Naive thymus-derived CD4-positive, alpha-beta T cell (primary cell): ENCODE results near the gene RIMS1. TPM values are rescaled to one million over a fixed set of nuclear protein-coding genes. Genes with fewer than 3 reads are reported as not detected.

ENCODE experiments used
- ATAC-seq: fragments of 150-1000 bp; cut with Tn5 transposase; 2 replicates; pipeline ENCODE4 v1.10.0; 2021; ENCODE audit warnings: mild to moderate bottlenecking, moderate library complexity
- CTCF ChIA-PET: fragments of 350-600 bp; sonication (Branson Sonifier 250); formaldehyde crosslinking; loops from one replicate; lab custom pipeline; 2021; ENCODE audit warnings: antibody characterized with exemption; lab: Charles Lee
- POLR2A ChIA-PET: fragments of 350-600 bp; sonication (Branson Sonifier 250); formaldehyde crosslinking; loops from one replicate; lab custom pipeline; 2021; ENCODE audit warnings: antibody characterized with exemption, inconsistent platforms; lab: Charles Lee
- DNase-seq, 9 donors: peaks; one replicate each; pipeline versions ENCODE4 v3.0.0 to v3.0.0-alpha.2; 2020 to 2022; ENCODE audit warnings: mixed read lengths in 1 of 9
- H3K27ac ChIP-seq: one replicate; pipeline ENCODE4 v1.7.0; 2013; ENCODE audit warnings: mild to moderate bottlenecking, low read depth, low read length, moderate library complexity
- H3K27me3 ChIP-seq, 2 donors: one replicate each; pipeline ENCODE4 v1.7.0; 2013; ENCODE audit warnings: low read length in 2 of 2, mild to moderate bottlenecking in 2 of 2, moderate library complexity in 2 of 2; ENCODE audit not compliant: control insufficient read depth in 2 of 2, insufficient read depth in 2 of 2
- H3K36me3 ChIP-seq, 3 experiments: 1 replicate in 2 of 3; 2 replicates in 1 of 3; pipeline ENCODE4 v1.7.0; 2013; ENCODE audit warnings: low read length in 3 of 3, mild to moderate bottlenecking in 3 of 3, moderate library complexity in 1 of 3; ENCODE audit not compliant: insufficient read depth in 3 of 3, control insufficient read depth in 2 of 3
- H3K4me1 ChIP-seq, 2 donors: one replicate each; pipeline ENCODE4 v1.7.0; 2013; ENCODE audit warnings: low read length in 2 of 2, mild to moderate bottlenecking in 2 of 2, moderate library complexity in 1 of 2; ENCODE audit not compliant: control insufficient read depth in 2 of 2, insufficient read depth in 2 of 2
- H3K4me3 ChIP-seq: 2 replicates; pipeline ENCODE4 v1.7.0; 2013; ENCODE audit warnings: mild to moderate bottlenecking, low read length
- H3K9me3 ChIP-seq, 3 experiments: 1 replicate in 2 of 3; 2 replicates in 1 of 3; pipeline ENCODE4 v1.7.0; 2013; ENCODE audit warnings: low read length in 3 of 3; ENCODE audit not compliant: control insufficient read depth in 2 of 3
- H3K27ac Mint-ChIP-seq, 9 donors: one replicate each; pipeline ENCODE4 v1.8.0; 2020 to 2022; ENCODE audit warnings: mixed read lengths in 9 of 9, mild to moderate bottlenecking in 8 of 9, moderate library complexity in 5 of 9, inconsistent platforms in 2 of 9
- H3K27me3 Mint-ChIP-seq, 5 donors: one replicate each; pipeline ENCODE4 v1.8.0; 2021 to 2022; ENCODE audit warnings: mixed read lengths in 5 of 5, mild to moderate bottlenecking in 1 of 5
- H3K36me3 Mint-ChIP-seq, 5 donors: one replicate each; pipeline ENCODE4 v1.8.0; 2020 to 2022; ENCODE audit warnings: mixed read lengths in 5 of 5, mild to moderate bottlenecking in 3 of 5, inconsistent platforms in 1 of 5
- H3K4me1 Mint-ChIP-seq, 7 donors: one replicate each; pipeline ENCODE4 v1.8.0; 2020 to 2022; ENCODE audit warnings: mixed read lengths in 7 of 7, mild to moderate bottlenecking in 3 of 7, inconsistent platforms in 1 of 7
- H3K4me3 Mint-ChIP-seq, 10 donors: one replicate each; pipeline ENCODE4 v1.8.0; 2020 to 2022; ENCODE audit warnings: mild to moderate bottlenecking in 10 of 10, mixed read lengths in 10 of 10, moderate library complexity in 6 of 10, inconsistent platforms in 2 of 10
- H3K9me3 Mint-ChIP-seq, 11 donors: one replicate each; pipeline ENCODE4 v1.8.0; 2020 to 2022; ENCODE audit warnings: mixed read lengths in 11 of 11, mild to moderate bottlenecking in 4 of 11, inconsistent platforms in 1 of 11, moderate library complexity in 1 of 11
- intact Hi-C, 2 donors: fragments of 100-400 bp; cut with micrococcal nuclease; formaldehyde crosslinking; loops; one replicate each; pipeline ENCODE4 v1.15.1; 2023
- polyA plus RNA-seq, 2 donors: library from polyadenylated mRNA; unstranded; fragments of 300-500 nt; fragmentation: Illumina TruSeq; gene quantifications; one replicate each; pipeline ENCODE4 v1.2.3, GENCODE V29; 2021
- total RNA-seq, 6 experiments: library from RNA in 5 of 6; stranded (reverse) in 5 of 6; gene quantifications; 1 replicate in 5 of 6; 2 replicates in 1 of 6; pipeline ENCODE4 v1.2.3 and lab custom pipeline; 2021 to 2026

Gene RIMS1
- total and polyA plus RNA-seq, 7 experiments from 2014 or later: not detected

DNA sequence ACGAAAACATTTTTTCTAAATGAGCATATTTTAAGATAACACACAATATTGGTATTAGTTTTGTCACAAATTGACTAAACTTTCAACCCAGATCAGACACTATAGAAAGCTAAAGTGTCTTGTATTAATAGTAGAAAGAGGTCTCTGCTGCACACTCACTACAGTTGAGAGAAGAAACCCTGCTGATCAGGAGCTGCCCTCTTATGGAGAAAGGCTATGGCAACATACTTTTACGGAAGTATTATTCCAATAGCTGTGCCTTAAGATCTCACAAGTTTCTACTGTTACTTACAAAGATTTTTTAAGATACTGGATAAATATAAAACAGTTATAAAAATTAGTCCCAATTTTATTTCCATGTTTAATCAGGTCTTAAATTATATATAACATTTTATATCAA is 155.7 kb downstream of the RIMS1 start:
- no peaks in the 10 kb centered on the region for H3K36me3 ChIP-seq
- no peaks in the 10 kb centered on the region for H3K4me1 ChIP-seq
- DNase-seq (no peak), ATAC-seq (no peak)
- no peak overlapping the region for H3K27ac Mint-ChIP-seq
- H3K4me3 ChIP-seq: no peak overlapping the region
- no peaks in the 10 kb centered on the region for H3K4me1 Mint-ChIP-seq
- H3K36me3 Mint-ChIP-seq: no peaks in the 10 kb centered on the region
- ChIA-PET CTCF (no interaction called here), POLR2A (no interaction called here)
- H3K27me3 ChIP-seq: no peaks in the 10 kb centered on the region
- intact Hi-C loops: no loop called here
- H3K4me3 Mint-ChIP-seq: no peak overlapping the region
- H3K27me3 Mint-ChIP-seq: no peaks in the 10 kb centered on the region
- H3K9me3 ChIP-seq: no peaks in the 10 kb centered on the region
- no peaks in the 10 kb centered on the region for H3K9me3 Mint-ChIP-seq
- H3K27ac ChIP-seq: no peak overlapping the region

DNA sequence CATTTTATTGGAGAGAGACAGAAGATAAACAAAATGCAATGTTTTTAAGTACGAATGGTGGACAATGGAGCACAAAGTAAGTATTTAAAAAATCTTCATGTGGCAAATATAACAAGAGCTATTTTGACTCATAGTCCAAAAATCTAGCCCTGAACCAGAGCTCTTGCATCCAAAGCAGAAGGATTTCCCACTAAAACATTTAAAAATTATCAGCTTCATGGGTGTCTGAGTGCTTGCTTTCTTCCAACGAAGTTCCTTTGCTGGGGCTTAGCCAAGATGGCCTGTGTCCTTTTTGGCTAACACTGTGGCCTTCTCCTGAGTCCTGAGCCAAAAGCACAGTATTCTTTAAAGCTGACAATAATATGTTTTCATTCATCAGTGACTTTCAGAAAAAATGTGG is 161.7 kb downstream of the RIMS1 start:
- ChIA-PET CTCF (no interaction called here), POLR2A (no interaction called here)
- Mint-ChIP-seq H3K4me1 (no peaks in the 10 kb centered on the region), H3K9me3 (peaks cover 0 to 11% (median 0%) of the 10 kb centered on the region in 11 donors), H3K4me3 (no peak overlapping the region), H3K36me3 (no peaks in the 10 kb centered on the region), H3K27ac (no peak overlapping the region), H3K27me3 (no peaks in the 10 kb centered on the region)
- H3K4me3 ChIP-seq: no peak overlapping the region
- no peaks in the 10 kb centered on the region for H3K4me1 ChIP-seq
- H3K27me3 ChIP-seq: no peaks in the 10 kb centered on the region
- intact Hi-C loops: no loop called here
- DNase-seq (no peak), ATAC-seq (no peak)
- no peaks in the 10 kb centered on the region for H3K9me3 ChIP-seq
- H3K27ac ChIP-seq: no peak overlapping the region
- no peaks in the 10 kb centered on the region for H3K36me3 ChIP-seq

DNA sequence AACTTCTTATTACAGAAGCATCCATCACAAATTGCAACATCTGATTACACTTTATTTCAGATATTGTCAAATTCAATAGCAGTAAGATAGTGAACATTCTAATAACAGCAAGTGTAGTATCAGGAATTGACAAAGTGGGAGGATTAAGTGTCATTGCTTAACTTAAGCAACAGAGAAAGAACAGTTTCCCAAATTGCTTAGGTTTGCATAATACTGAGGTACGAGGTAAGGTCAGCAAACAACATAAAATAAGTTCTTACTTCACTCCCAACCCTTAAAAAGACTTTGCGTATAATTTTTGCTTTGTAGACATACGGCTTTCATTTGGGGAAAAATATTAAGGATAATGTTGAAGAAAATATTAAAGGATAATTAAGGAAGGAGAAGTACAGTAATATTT is 163.0 kb downstream of the RIMS1 start:
- Histone ChIP-seq H3K27ac (no peak overlapping the region), H3K9me3 (no peaks in the 10 kb centered on the region), H3K4me1 (no peaks in the 10 kb centered on the region), H3K4me3 (no peak overlapping the region), H3K27me3 (no peaks in the 10 kb centered on the region), H3K36me3 (no peaks in the 10 kb centered on the region)
- intact Hi-C loops: no loop called here
- ATAC-seq: no peak
- H3K9me3 Mint-ChIP-seq: peaks cover 0 to 14% (median 3%) of the 10 kb centered on the region in 11 donors
- no peaks in the 10 kb centered on the region for H3K27me3 Mint-ChIP-seq
- H3K4me3 Mint-ChIP-seq: no peak overlapping the region
- ChIA-PET CTCF (no interaction called here), POLR2A (no interaction called here)
- H3K36me3 Mint-ChIP-seq: no peaks in the 10 kb centered on the region
- DNase-seq: no peak
- no peaks in the 10 kb centered on the region for H3K4me1 Mint-ChIP-seq
- no peak overlapping the region for H3K27ac Mint-ChIP-seq

DNA sequence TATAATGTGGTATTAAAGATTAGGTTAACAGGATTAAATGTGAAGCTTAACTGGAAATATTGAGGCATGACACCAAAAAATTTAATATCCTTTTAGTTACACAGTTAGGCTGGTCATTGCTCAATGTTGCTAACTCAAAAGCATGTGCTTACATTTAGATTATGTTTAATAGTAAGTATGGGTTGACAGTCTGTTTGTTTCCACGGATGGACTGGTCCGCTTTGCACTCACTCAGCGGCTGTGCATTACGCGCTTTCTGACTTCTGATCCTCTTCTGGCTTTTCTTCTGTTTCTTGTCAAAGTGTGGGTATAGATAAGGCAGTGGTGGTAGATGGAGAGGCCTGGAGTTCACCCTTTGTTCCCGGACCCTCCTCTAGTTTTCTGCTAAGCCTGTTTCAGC is 174.9 kb downstream of the RIMS1 start:
- Histone ChIP-seq H3K9me3 (no peaks in the 10 kb centered on the region), H3K36me3 (no peaks in the 10 kb centered on the region), H3K27me3 (no peaks in the 10 kb centered on the region), H3K4me1 (no peaks in the 10 kb centered on the region), H3K27ac (no peak overlapping the region), H3K4me3 (no peak overlapping the region)
- Mint-ChIP-seq H3K36me3 (peaks cover 0 to 5% (median 0%) of the 10 kb centered on the region in 5 donors), H3K27me3 (no peaks in the 10 kb centered on the region), H3K9me3 (peaks cover 0 to 6% (median 2%) of the 10 kb centered on the region in 11 donors), H3K4me3 (no peak overlapping the region), H3K27ac (no peak overlapping the region), H3K4me1 (no peaks in the 10 kb centered on the region)
- CTCF ChIA-PET: no interaction called here
- POLR2A ChIA-PET: no interaction called here
- intact Hi-C loops: no loop called here
- ATAC-seq (no peak), DNase-seq (no peak)

DNA sequence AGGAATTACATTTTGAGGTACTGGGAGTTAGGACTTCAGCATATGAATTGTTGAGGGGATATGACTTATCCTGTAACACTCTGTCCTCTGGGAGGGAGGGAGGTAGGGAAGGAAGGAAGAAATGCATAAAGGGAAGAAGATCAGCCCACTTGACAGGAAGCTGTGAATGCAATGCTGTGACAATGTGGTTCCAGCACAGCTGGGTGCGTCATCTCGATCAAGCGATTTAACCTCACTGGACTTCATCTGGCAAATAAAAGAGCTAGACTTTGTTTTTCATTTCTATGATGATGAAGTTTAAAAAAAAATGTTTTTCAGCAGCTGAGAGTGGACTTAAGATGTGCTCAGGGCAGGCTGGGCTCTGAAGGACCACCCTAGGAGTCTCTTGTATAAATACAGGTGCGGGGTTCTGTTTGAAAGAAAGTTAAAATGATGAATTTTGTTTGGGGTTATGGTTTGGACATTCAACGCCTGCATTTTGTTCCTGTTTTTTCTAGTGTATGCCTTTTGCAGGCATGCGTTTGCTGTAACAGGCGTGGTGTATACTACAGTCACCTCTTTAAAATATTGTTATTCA is 178.1 kb downstream of the RIMS1 start:
- Mint-ChIP-seq H3K9me3 (peaks cover 0 to 11% (median 3%) of the 10 kb centered on the region in 11 donors), H3K36me3 (peaks cover 0 to 5% (median 0%) of the 10 kb centered on the region in 5 donors), H3K27me3 (no peaks in the 10 kb centered on the region), H3K4me1 (no peaks in the 10 kb centered on the region), H3K4me3 (no peak overlapping the region), H3K27ac (no peak overlapping the region)
- Histone ChIP-seq H3K9me3 (no peaks in the 10 kb centered on the region), H3K36me3 (no peaks in the 10 kb centered on the region), H3K27ac (no peak overlapping the region), H3K4me3 (no peak overlapping the region), H3K4me1 (no peaks in the 10 kb centered on the region), H3K27me3 (no peaks in the 10 kb centered on the region)
- no peak for DNase-seq
- no peak for ATAC-seq
- POLR2A ChIA-PET: interaction anchor here (0.8 kb wide), 1 partner anchor 22 kb away, joined by 3 read pairs; no protein-coding TSS in a partner anchor
- CTCF ChIA-PET: no interaction called here
- intact Hi-C loops: no loop called here

DNA sequence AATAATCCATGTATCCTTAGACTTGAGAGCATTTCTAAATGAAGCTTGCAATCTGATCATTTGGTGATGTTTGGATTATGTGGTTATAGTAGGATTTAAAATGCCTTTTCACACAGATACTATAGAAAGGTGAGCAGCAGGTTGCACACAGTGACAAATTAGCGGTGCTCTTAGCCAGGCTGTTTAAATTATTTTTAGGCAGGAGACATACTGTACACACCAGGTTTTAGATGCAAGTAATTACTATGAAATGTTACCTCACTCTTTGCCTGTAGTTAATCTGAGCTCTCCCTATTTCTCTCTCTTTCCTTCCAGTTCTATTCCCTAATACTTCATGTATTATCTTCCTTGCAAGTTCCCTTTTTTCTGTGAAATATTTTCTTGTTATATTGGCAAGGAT is 191.7 kb downstream of the RIMS1 start:
- no peak for DNase-seq
- Histone ChIP-seq H3K36me3 (no peaks in the 10 kb centered on the region), H3K27me3 (no peaks in the 10 kb centered on the region), H3K4me3 (no peak overlapping the region), H3K4me1 (no peaks in the 10 kb centered on the region), H3K9me3 (no peaks in the 10 kb centered on the region), H3K27ac (no peak overlapping the region)
- H3K36me3 Mint-ChIP-seq: no peaks in the 10 kb centered on the region
- intact Hi-C loops: no loop called here
- CTCF ChIA-PET: no interaction called here
- H3K27ac Mint-ChIP-seq: no peak overlapping the region
- peaks cover 0 to 5% (median 0%) of the 10 kb centered on the region in 11 donors for H3K9me3 Mint-ChIP-seq
- no peaks in the 10 kb centered on the region for H3K27me3 Mint-ChIP-seq
- H3K4me3 Mint-ChIP-seq: no peak overlapping the region
- POLR2A ChIA-PET: no interaction called here
- ATAC-seq: no peak
- no peaks in the 10 kb centered on the region for H3K4me1 Mint-ChIP-seq

DNA sequence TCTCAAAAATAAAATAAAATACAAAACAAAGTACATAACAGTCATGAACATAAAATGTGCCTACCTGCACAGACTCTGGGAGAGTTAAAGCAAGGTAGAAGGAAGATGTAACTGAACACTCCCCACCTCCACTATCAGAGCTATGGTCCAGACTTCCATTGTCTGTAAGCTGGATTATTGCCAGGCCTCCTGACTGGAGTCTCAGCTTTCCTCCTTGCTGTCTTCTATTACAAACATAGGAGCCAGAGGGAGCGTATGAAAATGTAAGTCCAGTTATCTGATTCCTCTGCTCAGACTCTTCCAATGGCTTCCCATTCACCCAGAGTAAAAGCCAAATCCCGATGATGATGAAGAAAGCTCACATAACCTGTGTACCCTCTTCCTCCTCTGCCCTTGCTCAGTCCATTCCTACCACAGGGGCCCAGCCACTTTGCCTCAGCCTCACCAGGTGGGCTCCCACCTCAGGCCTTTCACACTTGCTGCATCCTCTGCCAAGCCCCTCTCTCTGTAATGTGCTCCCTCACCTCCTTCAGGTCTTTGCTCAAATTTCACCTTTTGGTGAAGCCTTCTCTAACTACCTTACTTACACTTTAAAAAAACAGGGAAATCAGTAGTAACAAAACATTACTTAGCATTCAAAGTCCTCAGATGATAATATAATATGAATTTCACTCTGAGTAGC is 194.1 kb downstream of the RIMS1 start:
- no peaks in the 10 kb centered on the region for H3K27me3 ChIP-seq
- no peaks in the 10 kb centered on the region for H3K9me3 ChIP-seq
- ChIA-PET CTCF (no interaction called here), POLR2A (no interaction called here)
- intact Hi-C loops: loop anchor here in 1 of 2 donors (10.0 kb wide), 3 partner anchors 546 to 1244 kb away; no protein-coding TSS in a partner anchor
- ATAC-seq: no peak
- no peak overlapping the region for H3K4me3 ChIP-seq
- no peaks in the 10 kb centered on the region for H3K36me3 ChIP-seq
- H3K4me1 ChIP-seq: no peaks in the 10 kb centered on the region
- Mint-ChIP-seq H3K27ac (no peak overlapping the region), H3K27me3 (no peaks in the 10 kb centered on the region), H3K4me1 (no peaks in the 10 kb centered on the region), H3K9me3 (peaks cover 0 to 5% (median 0%) of the 10 kb centered on the region in 11 donors), H3K4me3 (no peak overlapping the region), H3K36me3 (no peaks in the 10 kb centered on the region)
- no peak overlapping the region for H3K27ac ChIP-seq
- no peak for DNase-seq
